GM12891 (cell line): ENCODE measurements around the gene RERE.

ENCODE experiments used
- POLR2A ChIP-seq: IDR thresholded peaks from 2 replicates; pipeline ENCODE4 v1.6.1; 2011; ENCODE audit warnings: low read depth, low read length, control low read depth
- POLR2AphosphoS5 ChIP-seq: IDR thresholded peaks from 2 replicates; pipeline ENCODE4 v1.6.1; 2011; ENCODE audit warnings: low read depth, low read length, control low read depth
- POU2F2 ChIP-seq: IDR thresholded peaks from 2 replicates; pipeline ENCODE4 v1.6.1; 2011; ENCODE audit warnings: low read depth, mild to moderate bottlenecking, control low read depth, low read length, moderate library complexity
- TAF1 ChIP-seq: IDR thresholded peaks from 2 replicates; pipeline ENCODE4 v1.6.1; 2011; ENCODE audit warnings: low read depth, low read length, control low read depth

- TF ChIP-seq POLR2A (no peak), TAF1 (no peak), POLR2AphosphoS5 (no peak), POU2F2 (no peak)
These were observed 71.6 kb downstream of the RERE start for GRCh38 chr1:8745749-8746390.
